H1 (cell line): ENCODE results near the gene XRRA1. TPM values are rescaled to one million over a fixed set of nuclear protein-coding genes. Genes with fewer than 3 reads are reported as not detected.

Experiments used
- CTCF ChIA-PET: fragments of 300-600 bp; sonication (Branson Sonifier 250); formaldehyde crosslinking; loops from one replicate; lab custom pipeline; 2021; ENCODE audit not compliant: partially characterized antibody; lab: Charles Lee
- POLR2A ChIA-PET: fragments of 300-600 bp; sonication (Branson Sonifier 250); formaldehyde crosslinking; loops from one replicate; lab custom pipeline; 2021; ENCODE audit warnings: inconsistent platforms; ENCODE audit not compliant: partially characterized antibody; lab: Charles Lee
- DNase-seq, 2 experiments: peaks; one replicate each; pipeline versions ENCODE4 v3.0.0 to v3.0.0-alpha.2; 2010 to 2022; ENCODE audit warnings: low spot score in 2 of 2, low read depth in 1 of 2, mixed read lengths in 1 of 2
- FAIRE-seq: peaks from 2 replicates; lab custom pipeline; 2011; peaks lifted over from hg19 to GRCh38; lab: Jason Lieb, UNC
- H2AFZ ChIP-seq: 2 replicates; pipeline ENCODE4 v1.8.1; 2012; ENCODE audit warnings: low read length, inconsistent platforms
- H2AK5ac ChIP-seq: 2 replicates; pipeline ENCODE4 v1.6.1; 2013; ENCODE audit warnings: low read depth, low read length
- H2BK120ac ChIP-seq: replicated peaks from 2 replicates; pipeline ENCODE3; 2013; ENCODE audit warnings: low read depth, low read length, inconsistent platforms
- H2BK12ac ChIP-seq: 2 replicates; pipeline ENCODE4 v1.6.1; 2013; ENCODE audit warnings: low read depth, low read length
- H2BK15ac ChIP-seq: 2 replicates; pipeline ENCODE4 v1.6.1; 2013; ENCODE audit warnings: low read length
- H2BK20ac ChIP-seq: 2 replicates; pipeline ENCODE4 v1.6.1; 2013; ENCODE audit warnings: low read length
- H2BK5ac ChIP-seq: 2 replicates; pipeline ENCODE4 v1.6.1; 2013; ENCODE audit warnings: low read depth, low read length
- H3K14ac ChIP-seq: 2 replicates; pipeline ENCODE4 v1.6.1; 2013; ENCODE audit warnings: inconsistent platforms; ENCODE audit not compliant: insufficient read length
- H3K18ac ChIP-seq: 2 replicates; pipeline ENCODE4 v1.6.1; 2013; ENCODE audit warnings: low read length; ENCODE audit errors: extremely low read depth
- H3K23ac ChIP-seq: 2 replicates; pipeline ENCODE4 v1.6.1; 2013; ENCODE audit warnings: inconsistent platforms; ENCODE audit not compliant: insufficient read length
- H3K23me2 ChIP-seq: 2 replicates; pipeline ENCODE4 v1.6.1; 2013; ENCODE audit warnings: low read depth, low read length
- H3K27ac ChIP-seq: 2 replicates; pipeline ENCODE4 v1.6.1; 2011; ENCODE audit warnings: low read depth, low read length, inconsistent platforms
- H3K27me3 ChIP-seq, 4 experiments: replicated peaks in 1 of 4; 1 replicate in 1 of 4; 2 replicates in 3 of 4; pipeline versions ENCODE4 v1.6.1 to v1.8.1; 2011 to 2013; ENCODE audit warnings: low read length in 3 of 4, mild to moderate bottlenecking in 3 of 4, inconsistent platforms in 2 of 4, mixed read lengths in 2 of 4, moderate library complexity in 1 of 4; ENCODE audit not compliant: control insufficient read depth in 3 of 4, insufficient read depth in 3 of 4; ENCODE audit errors: extremely low read depth in 1 of 4
- H3K36me3 ChIP-seq, 4 experiments: 2 replicates each; pipeline versions ENCODE4 v1.6.1 to v1.8.1; 2011 to 2013; ENCODE audit warnings: mild to moderate bottlenecking in 4 of 4, low read length in 3 of 4, moderate library complexity in 2 of 4, control low read depth in 1 of 4, inconsistent platforms in 1 of 4; ENCODE audit not compliant: insufficient read depth in 4 of 4, control insufficient read depth in 2 of 4
- H3K4ac ChIP-seq: replicated peaks from 2 replicates; pipeline ENCODE3; 2013; ENCODE audit warnings: low read length, low read depth, mixed read lengths, inconsistent platforms; ENCODE audit not compliant: insufficient read length
- H3K4me1 ChIP-seq, 4 experiments: replicated peaks in 1 of 4; 1 replicate in 1 of 4; 2 replicates in 3 of 4; pipeline versions ENCODE4 v1.6.1 to v1.8.1; 2011 to 2013; ENCODE audit warnings: low read length in 3 of 4, inconsistent platforms in 2 of 4, mixed read lengths in 1 of 4; ENCODE audit not compliant: insufficient read depth in 4 of 4, control insufficient read depth in 3 of 4
- H3K4me2 ChIP-seq, 2 experiments: 2 replicates each; pipeline versions ENCODE4 v1.6.1 to v1.8.1; 2011 to 2013; ENCODE audit warnings: low read depth in 2 of 2, low read length in 2 of 2, control low read depth in 1 of 2, inconsistent platforms in 1 of 2, mild to moderate bottlenecking in 1 of 2; ENCODE audit not compliant: insufficient read depth in 1 of 2
- H3K4me3 ChIP-seq, 4 experiments: fragments of 200-600, 300-600 bp in 1 of 4; sonication (generic), shearing (Covaris generic), sonication (Bioruptor Twin) in 1 of 4; 2 replicates each; pipeline versions ENCODE4 v1.5.1 to v1.8.1; 2011 to 2016; ENCODE audit warnings: low read length in 4 of 4, low read depth in 3 of 4, control low read depth in 2 of 4, inconsistent platforms in 2 of 4, mild to moderate bottlenecking in 2 of 4, mixed read lengths in 1 of 4, moderate library complexity in 1 of 4; ENCODE audit not compliant: insufficient read depth in 2 of 4; ENCODE audit errors: extremely low read depth in 1 of 4
- H3K56ac ChIP-seq: replicated peaks from 2 replicates; pipeline ENCODE3; 2013; ENCODE audit warnings: low read depth, mild to moderate bottlenecking, mixed read lengths, low read length, inconsistent platforms; ENCODE audit not compliant: insufficient read length
- H3K79me1 ChIP-seq: 2 replicates; pipeline ENCODE4 v1.6.1; 2013; ENCODE audit warnings: low read depth, low read length, control low read depth
- H3K79me2 ChIP-seq, 2 experiments: 2 replicates each; pipeline versions ENCODE4 v1.6.1 to v1.8.1; 2012 to 2013; ENCODE audit warnings: low read length in 2 of 2, mild to moderate bottlenecking in 2 of 2, inconsistent platforms in 1 of 2; ENCODE audit not compliant: insufficient read depth in 2 of 2, control insufficient read depth in 1 of 2
- H3K9ac ChIP-seq, 4 experiments: replicated peaks in 1 of 4; 1 replicate in 1 of 4; 2 replicates in 3 of 4; pipeline versions ENCODE4 v1.6.1 to v1.8.1; 2011 to 2013; ENCODE audit warnings: low read depth in 3 of 4, low read length in 3 of 4, control low read depth in 2 of 4, mild to moderate bottlenecking in 2 of 4, moderate library complexity in 2 of 4, inconsistent platforms in 1 of 4; ENCODE audit errors: extremely low read depth in 1 of 4
- H3K9me3 ChIP-seq, 2 experiments: 2 replicates each; pipeline versions ENCODE4 v1.6.1 to v1.8.1; 2012 to 2013; ENCODE audit warnings: mild to moderate bottlenecking in 2 of 2, moderate library complexity in 2 of 2, control low read depth in 1 of 2, inconsistent platforms in 1 of 2, low read depth in 1 of 2, low read length in 1 of 2, mixed read lengths in 1 of 2; ENCODE audit not compliant: insufficient read depth in 2 of 2
- H4K20me1 ChIP-seq, 2 experiments: replicated peaks in 1 of 2; 2 replicates each; pipeline versions ENCODE3 to v1.8.1; 2011 to 2013; ENCODE audit warnings: inconsistent platforms in 2 of 2, low read length in 2 of 2, mild to moderate bottlenecking in 1 of 2; ENCODE audit not compliant: insufficient read depth in 2 of 2, control insufficient read depth in 1 of 2
- H4K5ac ChIP-seq: 2 replicates; pipeline ENCODE4 v1.6.1; 2013; ENCODE audit warnings: low read length, low read depth, mixed read lengths, inconsistent platforms; ENCODE audit not compliant: insufficient read length
- H4K8ac ChIP-seq: 2 replicates; pipeline ENCODE4 v1.8.0; 2013; ENCODE audit warnings: mild to moderate bottlenecking, moderate library complexity, low read length, inconsistent platforms; ENCODE audit not compliant: insufficient read depth; ENCODE audit errors: extremely low read depth
- H4K91ac ChIP-seq: replicated peaks from 2 replicates; pipeline ENCODE3; 2013; ENCODE audit warnings: low read length, mixed read lengths, inconsistent platforms; ENCODE audit not compliant: insufficient read length
- CTCF ChIP-seq, 3 experiments: IDR thresholded peaks; 1 replicate in 2 of 3; 2 replicates in 1 of 3; pipeline versions ENCODE4 v1.5.1 to v1.6.1; 2011; ENCODE audit warnings: low read length in 3 of 3, mild to moderate bottlenecking in 3 of 3, inconsistent platforms in 2 of 3, low read depth in 1 of 3, moderate library complexity in 1 of 3; ENCODE audit not compliant: insufficient read depth in 1 of 3; ENCODE audit errors: control extremely low read depth in 1 of 3
- RAD21 ChIP-seq, 2 experiments: IDR thresholded peaks in 1 of 2; conservative IDR thresholded peaks in 1 of 2; 2 replicates each; pipeline ENCODE4 v1.6.1; 2011; ENCODE audit warnings: low read depth in 2 of 2, low read length in 2 of 2, improper control_type of control experiment in 1 of 2, inconsistent platforms in 1 of 2, mild to moderate bottlenecking in 1 of 2, moderate library complexity in 1 of 2
- SP2 ChIP-seq: IDR thresholded peaks from 2 replicates; pipeline ENCODE4 v1.6.1; 2012; ENCODE audit warnings: mild to moderate bottlenecking, low read length, inconsistent platforms
- WGBS, 2 experiments: shearing (Covaris generic) in 1 of 2; methylation state at CpG; one replicate each; pipeline versions ENCODE4 v1.1.6 to v1.1.7; 2013 to 2015; ENCODE audit warnings: low lambda C conversion rate in 2 of 2, mixed read lengths in 2 of 2, inconsistent platforms in 1 of 2, low coverage in 1 of 2, missing lambda C conversion rate in 1 of 2; ENCODE audit not compliant: insufficient replicate concordance in 2 of 2, insufficient coverage in 1 of 2, insufficient read length in 1 of 2; ENCODE audit errors: extremely low coverage in 1 of 2, missing lambda C conversion rate in 1 of 2; 5-methylcytosine and 5-hydroxymethylcytosine counted together
- polyA plus RNA-seq, 7 experiments: library from polyadenylated mRNA; depleted of rRNA in 3 of 7; stranded (reverse) in 5 of 7; unstranded in 2 of 7; fragments of >200 nt in 5 of 7; fragments of 200-250 nt in 2 of 7; gene quantifications; 1 replicate in 5 of 7; 2 replicates in 1 of 7; 4 replicates in 1 of 7; pipeline versions ENCODE4 v1.2.1 to v1.2.3, GENCODE V29; 2011 to 2013; ENCODE audit warnings: missing spikeins in 2 of 7, mixed read lengths in 2 of 7
- total RNA-seq: library from RNA; stranded (reverse); fragmentation: NEBNext Ultra II Directional; extraction: Animal tissue kit (Norgen Biotek cat#: 25700); gene quantifications from 2 replicates; pipeline ENCODE4 v1.2.1, GENCODE V29; 2021

The XRRA1 gene
- total and polyA plus RNA-seq, 2 of the 8 experiments (the other 6 are each of a cell fraction or from before 2014, with no cell fraction given): 2.1 to 7.1 TPM

GRCh38 chr11:74842967-74843366 is 105.9 kb downstream of the XRRA1 start:
- H3K27ac ChIP-seq: no peak overlapping the region
- H4K8ac ChIP-seq: peak overlapping the region; percentile 9; the same call in 1 of the 2 replicates
- DNase-seq: peak in 1 of 2 experiments; percentile 54
- no peaks in the 10 kb centered on the region for H4K20me1 ChIP-seq
- H2BK20ac ChIP-seq: no peak overlapping the region
- no peak overlapping the region for H2BK120ac ChIP-seq
- no peak overlapping the region for H3K18ac ChIP-seq
- H3K23ac ChIP-seq: no peak overlapping the region
- no peak overlapping the region for H3K4me2 ChIP-seq
- 94% methylated on average over 11 of the region's 13 CpGs; no CpG with 5 or more reads in 1 of the 2 experiments for WGBS, 2 experiments
- FAIRE-seq: no peak
- no peak overlapping the region for H3K56ac ChIP-seq
- H3K79me2 ChIP-seq: no peaks in the 10 kb centered on the region
- TF ChIP-seq SP2 (no peak), RAD21 (IDR thresholded peaks at IDR 0.05 in 1 of 2, conservative IDR thresholded peaks at IDR 0.05 in 1 of 2; ENCODE audit: low read depth in 2 of 2, low read length in 2 of 2) (peak; percentile 31 to 54; a peak in 3 of 4 replicates), CTCF (IDR thresholded peaks at IDR 0.05; ENCODE audit: control extremely low read depth in 1 of 3, insufficient read depth in 1 of 3, low read depth in 1 of 3, low read length in 3 of 3) (peak; percentile 41 to 49 (median 46))
- no peak overlapping the region for H2BK12ac ChIP-seq
- H4K5ac ChIP-seq: no peak overlapping the region
- no peaks in the 10 kb centered on the region for H3K4me1 ChIP-seq
- H2AK5ac ChIP-seq: no peak overlapping the region
- ChIA-PET POLR2A (no interaction called here), CTCF (interaction anchor here (0.6 to 1.3 kb wide), 3 partner anchors 24 to 428 kb away, joined by 3 to 4 read pairs (median 4); no protein-coding TSS in a partner anchor)
- no peak overlapping the region for H3K14ac ChIP-seq
- H4K91ac ChIP-seq: no peak overlapping the region
- no peaks in the 10 kb centered on the region for H3K9me3 ChIP-seq
- no peak overlapping the region for H2BK5ac ChIP-seq
- no peak overlapping the region for H3K4me3 ChIP-seq
- no peak overlapping the region for H3K9ac ChIP-seq
- H3K27me3 ChIP-seq: no peaks in the 10 kb centered on the region
- peaks cover 0 to 9% (median 4%) of the 10 kb centered on the region in 4 experiments; a peak in 4 of 8 replicates for H3K36me3 ChIP-seq
- no peak overlapping the region for H3K4ac ChIP-seq
- H2BK15ac ChIP-seq: no peak overlapping the region
- no peak overlapping the region for H2AFZ ChIP-seq
- H3K79me1 ChIP-seq: no peaks in the 10 kb centered on the region
- no peaks in the 10 kb centered on the region for H3K23me2 ChIP-seq
